HG03135 (cell line): ENCODE measurements around the gene NACAD.

ENCODE experiments used
- ATAC-seq: cut with Tn5 transposase; IDR thresholded peaks from one replicate; pipeline ENCODE4 v1.9.1; 2021; ENCODE audit warnings: mild to moderate bottlenecking, moderate library complexity; ENCODE audit not compliant: unreplicated experiment

NACAD gene

DNA sequence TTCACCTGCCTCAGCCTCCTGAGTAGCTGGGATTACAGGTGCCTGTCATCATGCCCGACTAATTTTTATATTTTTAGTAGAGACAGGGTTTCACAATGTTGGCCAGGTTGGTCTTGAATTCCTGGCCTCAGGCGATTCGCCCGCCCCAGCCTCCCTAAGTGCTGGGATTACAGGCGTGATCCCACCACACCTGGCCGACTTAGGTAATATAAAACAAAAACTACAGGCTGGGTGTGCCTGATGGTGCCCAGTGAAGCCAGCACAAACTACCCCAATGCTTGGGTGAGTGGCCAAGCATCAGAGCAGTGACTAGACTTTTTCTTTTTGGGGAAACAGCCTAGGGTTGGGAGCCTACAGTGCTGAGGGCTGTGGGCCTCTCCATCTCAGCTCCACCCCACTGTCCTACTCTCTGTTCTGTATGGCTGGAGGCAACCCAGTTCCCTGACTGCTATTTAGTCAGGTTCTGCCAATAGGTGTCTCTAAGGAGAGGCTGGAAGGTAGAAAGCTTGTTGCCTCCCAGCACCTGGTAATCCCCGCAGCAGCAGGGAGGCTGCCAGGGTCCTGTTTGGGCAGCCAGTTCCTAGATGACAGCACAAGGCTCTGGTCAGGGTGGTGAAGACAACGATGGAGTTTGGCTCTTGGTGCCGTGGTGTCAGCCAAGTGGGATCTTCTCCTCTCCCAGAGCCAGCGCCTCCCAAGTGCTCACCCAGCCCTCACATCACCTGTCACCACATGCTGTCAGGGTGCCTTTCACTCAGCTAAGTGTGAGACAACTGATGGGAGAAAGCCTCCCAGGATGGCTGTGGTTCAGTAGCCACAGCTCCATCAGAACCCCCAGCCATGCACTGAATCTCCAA is 10.4 kb upstream of the NACAD start:
- no peak for ATAC-seq

DNA sequence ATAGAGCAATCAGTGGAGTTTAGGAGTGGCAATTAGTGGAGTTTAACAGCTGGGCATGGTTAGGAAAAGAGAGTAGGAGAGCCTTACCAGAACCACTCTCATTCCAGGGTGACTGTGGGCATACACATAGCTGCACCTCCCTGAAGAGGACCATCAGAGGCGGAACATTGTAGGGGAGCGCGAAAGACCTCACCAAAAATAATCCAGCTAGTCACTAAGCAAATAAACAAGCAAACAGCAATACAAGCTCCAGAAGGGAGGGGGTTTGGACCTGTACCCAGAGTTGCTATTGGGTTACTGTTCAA is 4.1 kb upstream of the NACAD start:
- ATAC-seq: no peak

DNA sequence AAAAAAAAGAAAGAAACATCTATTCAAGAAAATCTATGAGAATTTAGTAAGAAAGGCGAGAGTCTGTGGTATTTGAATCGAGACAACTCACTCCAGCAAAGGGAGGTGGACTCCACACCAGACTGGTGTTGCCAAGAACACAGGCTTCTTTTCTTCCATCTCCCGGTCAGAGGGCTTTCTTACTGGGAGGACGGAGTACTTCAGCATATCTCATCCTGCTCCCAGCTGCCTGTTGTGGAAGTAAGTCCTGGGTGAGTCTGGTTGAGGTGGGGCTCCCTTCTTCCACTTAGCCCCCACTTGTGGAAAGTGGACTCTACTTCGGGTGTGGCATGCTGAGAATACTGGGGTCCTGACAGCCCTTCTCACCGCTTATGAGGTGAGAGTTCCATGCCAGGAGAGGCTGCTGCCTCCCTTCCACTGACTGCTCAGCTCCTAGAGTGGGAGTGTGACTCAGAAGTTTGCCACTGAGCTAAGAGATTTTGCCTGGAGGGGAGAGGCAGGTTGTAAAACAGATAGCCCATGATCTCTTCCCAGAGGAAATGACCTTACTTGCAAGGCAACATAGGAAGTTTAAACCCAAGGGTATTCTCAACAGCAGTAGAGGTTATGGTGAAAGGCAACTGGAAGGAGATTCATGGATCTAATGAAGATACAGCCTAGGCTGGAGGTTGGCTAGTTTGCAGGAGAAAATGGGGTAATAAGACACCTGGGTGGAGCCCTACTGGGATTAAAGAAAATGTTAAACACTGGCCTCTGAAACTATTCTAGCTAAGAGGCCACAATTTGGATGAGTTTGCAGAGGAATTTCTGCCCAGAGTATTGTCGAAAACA is 3.5 kb upstream of the NACAD start:
- no peak for ATAC-seq

DNA sequence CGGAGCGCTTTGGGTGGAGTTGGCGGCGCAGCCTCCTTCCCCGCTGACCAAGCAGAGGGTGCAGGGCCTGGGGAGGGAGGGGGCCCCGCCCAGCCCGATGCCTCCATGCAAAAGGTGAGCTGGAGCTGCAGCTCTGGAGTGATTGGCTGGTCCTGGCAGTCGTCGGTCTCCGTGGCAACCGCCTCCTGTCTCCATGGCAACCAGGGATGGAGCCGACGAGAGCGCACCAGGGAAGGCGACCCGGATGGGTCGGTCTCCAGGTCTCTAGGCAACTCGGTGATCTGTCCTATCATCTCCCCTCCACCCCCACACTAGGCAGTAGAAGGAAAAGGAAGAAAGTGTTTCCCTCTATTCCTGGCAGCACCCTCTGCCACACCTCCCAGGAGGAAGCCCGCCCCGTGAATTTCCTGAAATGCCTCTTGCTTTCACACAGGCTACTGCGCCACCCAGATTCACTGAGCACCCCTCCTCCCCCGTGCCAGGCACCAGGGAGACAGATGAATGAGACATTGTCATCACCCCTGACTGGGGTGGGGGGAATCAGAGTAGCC is 647 bp upstream of the NACAD start:
- no peak for ATAC-seq

- no peak for ATAC-seq
Observed at GRCh38 chr7:45088146-45088701, 545 bp downstream of the NACAD start.

DNA sequence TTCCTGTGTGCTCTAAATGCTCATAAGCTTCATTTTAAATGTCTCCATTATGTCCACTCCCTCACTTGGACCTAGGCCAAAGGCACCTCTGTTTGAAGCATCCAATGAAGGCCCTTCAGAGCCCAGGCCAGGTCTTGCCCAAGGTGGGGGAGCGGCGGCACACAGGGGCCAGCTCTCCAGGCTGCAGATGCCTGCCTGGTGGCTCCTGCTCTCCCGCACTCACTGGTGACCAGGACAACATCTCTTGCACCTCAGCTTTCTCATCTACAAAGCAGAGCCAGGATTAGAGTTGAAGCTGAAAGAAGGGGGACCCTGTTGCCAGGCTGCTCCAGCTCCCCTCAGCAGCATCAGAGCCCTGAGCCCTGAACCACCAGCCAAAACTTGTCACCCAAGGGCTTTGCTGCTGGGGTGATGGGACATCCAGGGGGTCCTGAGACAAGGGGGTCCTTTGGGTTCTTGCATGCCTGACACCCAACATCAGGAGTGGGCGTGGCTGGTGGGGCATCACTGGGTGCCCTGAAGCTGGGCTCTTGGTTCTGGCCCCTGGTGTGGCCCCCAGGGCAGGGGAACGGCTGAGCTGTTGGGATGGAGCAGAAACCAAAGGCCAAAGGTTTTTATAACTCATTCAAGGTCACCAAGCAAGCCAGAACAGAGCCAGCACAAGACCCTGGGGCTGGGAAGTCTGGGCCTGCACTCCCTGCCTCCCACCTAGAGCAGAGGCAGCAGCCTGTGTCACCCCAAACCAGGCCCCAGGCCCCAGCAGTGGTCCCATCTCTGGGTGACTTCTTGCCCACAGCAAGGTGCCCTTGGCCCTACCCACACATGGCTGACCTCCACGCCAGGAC is 1.2 kb downstream of the NACAD start:
- no peak for ATAC-seq

GRCh38 chr7:45086331-45087065 is 2.3 kb downstream of the NACAD start:
- ATAC-seq: no peak

DNA sequence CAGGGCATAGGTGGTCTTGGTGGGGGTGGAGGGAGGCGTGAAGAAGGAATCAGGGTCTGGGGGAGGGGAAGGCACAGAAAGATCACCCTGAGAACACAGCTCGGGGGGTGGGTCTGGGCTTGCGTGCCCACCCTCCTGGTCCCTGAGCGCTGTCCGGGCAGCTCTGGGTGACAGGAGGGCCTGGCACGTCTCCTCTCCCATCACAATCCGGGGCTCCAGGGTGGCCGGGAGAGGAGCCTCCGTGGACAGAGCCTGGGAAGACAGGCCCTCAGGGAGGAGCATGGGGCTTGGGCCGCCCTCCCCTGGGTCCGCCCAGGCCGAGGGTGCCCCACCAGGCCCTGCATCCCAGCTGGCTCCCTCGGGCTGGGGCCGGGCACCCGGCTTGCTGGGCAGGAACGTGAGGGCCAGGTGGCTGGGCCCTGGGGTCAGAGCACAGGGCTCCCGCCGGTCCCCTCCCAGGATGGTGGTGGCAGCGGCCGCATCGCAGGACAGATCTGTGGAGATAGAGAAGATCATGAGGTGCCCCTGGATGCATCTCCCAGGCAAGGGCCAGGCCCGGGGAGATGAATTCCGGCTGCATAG is 3.1 kb downstream of the NACAD start:
- no peak for ATAC-seq

DNA sequence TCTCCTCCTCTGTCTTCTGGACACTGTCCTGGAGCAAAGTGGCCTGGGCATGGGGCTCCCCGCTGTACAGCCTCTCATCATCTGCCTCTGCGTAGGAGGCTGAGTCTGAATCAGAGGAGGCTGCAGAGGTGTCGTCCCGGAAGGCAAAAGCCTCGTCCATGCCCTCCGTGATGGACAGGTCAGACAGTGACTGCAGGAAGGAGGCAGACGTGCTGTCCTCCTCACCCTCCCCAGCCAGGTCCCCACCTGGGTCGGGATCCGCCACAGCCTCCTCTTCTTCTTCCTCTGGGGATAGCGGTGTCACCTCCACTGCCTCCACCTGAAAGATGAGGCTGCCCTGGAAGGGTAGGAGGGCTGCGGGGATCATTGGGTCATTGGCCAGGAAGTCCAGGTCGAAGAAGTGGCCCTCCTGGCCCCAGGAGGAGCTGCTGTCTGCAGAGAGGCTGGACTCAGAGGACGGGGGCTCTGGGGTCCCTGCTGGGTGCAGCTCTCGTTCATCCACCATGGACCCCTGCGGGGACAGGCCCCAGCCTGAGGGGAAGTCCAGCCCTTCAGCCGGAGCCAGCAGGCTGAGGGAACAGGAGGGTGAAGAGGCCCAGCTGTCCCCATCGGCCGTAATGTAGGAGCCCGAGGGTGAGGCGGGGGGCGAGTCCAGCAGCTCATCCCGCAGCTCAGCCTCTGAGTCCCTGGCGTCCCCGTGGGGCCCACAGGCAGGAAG is 3.7 kb downstream of the NACAD start:
- no peak for ATAC-seq

GRCh38 chr7:45084336-45084735 is 4.4 kb downstream of the NACAD start:
- ATAC-seq: no peak

DNA sequence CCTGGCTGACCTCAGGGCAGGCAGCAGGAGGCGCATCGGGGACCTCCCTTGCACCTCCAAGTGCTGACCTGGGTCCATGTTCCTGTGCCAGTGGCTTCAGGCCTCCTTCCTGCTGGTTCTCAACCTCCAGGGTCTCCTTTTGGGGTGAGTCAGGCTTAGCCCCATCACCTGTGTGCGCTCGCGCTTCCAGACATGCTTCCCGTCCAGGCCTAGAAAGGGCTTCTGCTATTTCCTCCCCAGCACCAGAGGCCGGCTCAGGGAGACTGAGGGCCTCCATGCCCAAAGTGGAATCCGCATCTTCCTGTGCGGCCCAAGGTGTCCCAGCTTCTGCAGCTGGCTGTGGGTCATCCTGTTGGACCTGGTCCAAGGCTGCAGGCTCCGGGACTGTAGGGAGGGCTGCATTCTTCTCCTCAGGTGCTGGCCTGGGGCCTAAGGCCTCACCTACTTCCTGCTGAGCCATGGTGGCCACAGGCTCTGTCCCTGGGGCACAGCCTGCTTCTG is 5.9 kb downstream of the NACAD start:
- ATAC-seq: no peak

- no peak for ATAC-seq
Observed at GRCh38 chr7:45082031-45082830, 6.5 kb downstream of the NACAD start.

DNA sequence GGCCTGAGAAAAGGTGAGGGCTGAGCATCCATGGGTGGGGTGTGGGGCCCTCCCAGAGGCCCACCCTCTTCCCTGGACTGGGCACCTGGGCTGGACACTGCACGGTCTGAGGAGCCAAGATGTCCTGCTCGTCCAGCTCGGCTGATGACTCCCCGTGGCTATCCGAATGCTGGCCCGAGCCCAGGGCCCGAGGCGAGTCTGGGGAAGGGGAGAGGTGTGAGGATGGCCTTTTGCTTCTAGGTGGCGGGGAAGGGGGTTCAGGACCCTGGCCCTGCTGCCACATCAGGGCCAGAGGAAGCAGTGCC is 7.1 kb downstream of the NACAD start:
- ATAC-seq: no peak

DNA sequence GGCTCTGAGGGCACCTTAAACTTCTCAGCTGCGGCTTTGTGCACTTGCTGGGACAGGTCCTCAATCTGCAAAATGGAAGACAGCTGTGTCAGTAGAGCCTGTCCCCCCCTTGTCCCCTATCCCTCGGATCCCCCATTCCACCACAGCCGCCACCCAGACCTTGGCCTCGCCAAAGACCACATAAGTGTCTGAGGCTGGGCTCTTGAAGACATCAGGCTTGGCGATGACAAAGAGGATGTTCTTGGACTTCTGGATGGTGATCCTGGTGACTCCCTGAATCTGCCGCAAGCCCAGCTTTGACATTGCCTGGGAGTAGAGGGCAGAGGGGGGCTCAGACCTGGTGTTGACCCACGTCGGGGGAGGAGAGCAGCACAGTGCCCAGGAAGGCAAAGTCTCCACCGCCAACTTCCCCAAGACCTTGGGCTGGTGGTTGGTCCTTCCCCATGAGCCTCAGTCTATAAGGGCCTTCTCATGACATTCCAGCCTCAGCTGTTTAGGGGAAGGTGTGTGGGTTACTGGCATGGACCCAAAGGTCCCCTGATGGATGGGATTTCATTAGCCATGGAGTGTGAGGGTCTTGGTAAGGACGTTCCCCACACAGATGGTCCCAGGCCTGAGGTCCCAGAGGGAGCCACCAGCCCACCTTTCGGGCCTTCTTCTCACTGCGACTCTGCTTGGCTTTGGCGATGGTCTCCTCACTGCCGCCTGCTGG is 7.7 kb downstream of the NACAD start:
- no peak for ATAC-seq

DNA sequence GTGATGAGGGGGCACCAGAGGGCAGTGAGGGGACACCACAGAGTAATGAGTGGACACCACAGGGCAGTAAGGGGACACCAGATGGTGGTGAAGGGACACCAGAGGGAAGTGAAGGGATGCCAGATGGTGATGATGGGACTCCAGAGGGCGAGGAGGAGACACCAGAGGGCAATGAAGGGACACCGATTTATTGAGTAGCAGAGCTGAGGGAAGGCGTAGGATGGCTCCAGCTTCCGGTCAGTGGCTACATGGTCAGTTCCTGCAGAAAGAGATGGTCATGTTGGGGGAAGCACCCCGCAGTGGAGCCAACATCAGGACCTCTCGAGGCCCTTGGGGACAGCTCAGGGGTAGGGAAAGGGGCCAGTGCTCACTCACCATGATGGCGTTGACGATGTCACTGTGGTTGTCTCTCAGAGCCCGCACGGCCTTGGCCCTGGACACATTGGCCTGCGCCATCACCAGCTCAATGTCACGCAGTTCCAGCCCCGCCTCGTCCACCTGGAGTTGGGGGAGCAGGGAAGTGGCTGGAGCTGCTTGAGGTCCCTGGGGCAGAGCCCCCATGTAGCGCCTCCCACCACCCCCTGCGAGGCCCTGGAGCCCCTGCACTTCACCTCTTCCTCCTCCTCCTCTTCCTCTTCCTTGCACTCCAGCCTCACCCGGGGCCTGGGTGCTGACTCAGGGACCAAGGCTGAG is 8.4 kb downstream of the NACAD start:
- ATAC-seq: no peak

DNA sequence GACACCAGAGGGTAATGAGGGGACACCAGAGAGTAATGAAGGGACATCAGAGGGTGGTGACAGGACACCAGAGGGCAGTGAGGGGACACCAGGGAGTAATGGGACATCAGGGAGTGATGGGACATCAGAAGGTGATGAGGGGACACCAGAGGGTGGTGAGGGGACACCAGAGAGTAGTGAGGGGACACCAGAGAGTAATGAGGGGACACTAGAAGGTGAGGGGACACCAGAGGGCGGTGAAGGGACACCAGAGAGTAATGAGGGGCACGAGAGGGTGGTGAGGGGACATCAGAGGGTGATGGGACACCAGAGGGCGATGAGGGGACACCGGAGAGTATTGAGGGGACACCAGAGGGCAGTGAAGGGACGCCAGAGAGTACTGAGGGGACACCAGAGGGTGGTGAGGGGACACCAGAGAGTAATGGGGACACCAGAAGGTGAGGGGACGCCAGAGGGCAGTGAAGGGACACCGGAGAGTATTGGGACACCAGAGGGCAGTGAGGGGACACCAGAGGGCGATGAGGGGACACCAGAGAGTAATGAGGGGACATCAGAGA is 10.6 kb downstream of the NACAD start:
- no peak for ATAC-seq

DNA sequence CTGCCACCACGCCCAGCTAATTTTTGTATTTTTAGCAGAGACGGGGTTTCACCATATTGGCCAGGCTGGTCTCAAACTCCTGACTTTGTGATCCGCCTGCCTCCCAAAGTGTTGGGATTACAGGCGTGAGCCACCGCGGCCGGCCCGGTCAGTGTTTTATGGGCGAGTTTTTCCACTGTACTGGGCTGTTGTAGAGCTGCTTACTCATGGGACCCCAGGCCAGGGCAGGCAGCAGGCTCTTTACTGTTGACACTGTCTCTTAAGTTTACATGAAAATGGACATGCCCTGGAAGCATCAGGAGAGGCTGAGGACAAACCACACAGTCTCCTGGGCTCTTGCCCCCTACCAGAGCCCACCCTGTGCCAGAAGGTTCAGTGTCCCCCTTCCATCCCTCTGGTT is 11.2 kb downstream of the NACAD start:
- ATAC-seq: no peak
